Measurements from ENCODE around the gene CD101. TPM values are rescaled to one million over a fixed set of nuclear protein-coding genes. Genes with fewer than 3 reads are reported as not detected.

The CD101 gene
- total RNA-seq, 2 experiments from 2014 or later: not detected

DNA sequence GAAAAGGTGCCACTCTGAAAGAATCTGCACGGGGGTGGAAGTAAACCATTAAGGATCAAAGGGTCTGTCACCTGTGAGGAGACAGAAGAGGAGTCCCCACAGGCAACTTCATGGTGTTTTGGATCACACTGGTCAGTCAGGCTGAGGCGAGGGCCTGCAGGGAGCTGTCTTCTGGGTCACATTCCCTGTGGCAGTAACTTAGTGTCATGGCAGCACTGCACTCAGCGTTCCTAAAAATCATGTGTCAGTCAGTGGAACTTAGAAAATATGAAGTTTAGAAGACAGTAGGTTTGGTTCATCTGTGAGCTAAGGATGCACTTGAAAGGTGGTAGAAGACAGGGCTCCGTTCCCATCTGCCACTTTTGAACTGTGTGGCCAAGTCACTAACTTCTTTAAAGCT lies 43.5 kb upstream of the CD101 start:
- Histone ChIP-seq H3K27ac (ENCODE audit: low read depth, low read length, poor library complexity, severe bottlenecking) (no peak overlapping the region), H3K9me2 (ENCODE audit: insufficient read depth, low read length) (no peaks in the 10 kb centered on the region), H3K79me2 (ENCODE audit: insufficient read depth, low read depth, low read length) (no peaks in the 10 kb centered on the region), H3K9me3 (ENCODE audit: low read length) (no peaks in the 10 kb centered on the region), H3K36me3 (ENCODE audit: insufficient read depth, low read length) (no peaks in the 10 kb centered on the region), H2AFZ (ENCODE audit: low read length) (no peak overlapping the region), H3K4me3 (ENCODE audit: low read depth, low read length, poor library complexity, severe bottlenecking) (no peak overlapping the region), H3K4me2 (ENCODE audit: low read length) (no peak overlapping the region), H3K4me1 (ENCODE audit: insufficient read depth, low read length, poor library complexity, severe bottlenecking) (no peaks in the 10 kb centered on the region), H4K20me1 (ENCODE audit: insufficient read depth, low read length) (no peaks in the 10 kb centered on the region)
- CTCF ChIA-PET (ENCODE audit: unreplicated experiment): no interaction called here
- intact Hi-C loops (cut with micrococcal nuclease; ENCODE audit: unreplicated experiment): no loop called here
- DNase-seq (ENCODE audit: low spot score): no peak
- no TSS peak for BruUV-seq (replicated peaks)
- POLR2A ChIA-PET: no interaction called here
- TF ChIP-seq, protein P1, sequence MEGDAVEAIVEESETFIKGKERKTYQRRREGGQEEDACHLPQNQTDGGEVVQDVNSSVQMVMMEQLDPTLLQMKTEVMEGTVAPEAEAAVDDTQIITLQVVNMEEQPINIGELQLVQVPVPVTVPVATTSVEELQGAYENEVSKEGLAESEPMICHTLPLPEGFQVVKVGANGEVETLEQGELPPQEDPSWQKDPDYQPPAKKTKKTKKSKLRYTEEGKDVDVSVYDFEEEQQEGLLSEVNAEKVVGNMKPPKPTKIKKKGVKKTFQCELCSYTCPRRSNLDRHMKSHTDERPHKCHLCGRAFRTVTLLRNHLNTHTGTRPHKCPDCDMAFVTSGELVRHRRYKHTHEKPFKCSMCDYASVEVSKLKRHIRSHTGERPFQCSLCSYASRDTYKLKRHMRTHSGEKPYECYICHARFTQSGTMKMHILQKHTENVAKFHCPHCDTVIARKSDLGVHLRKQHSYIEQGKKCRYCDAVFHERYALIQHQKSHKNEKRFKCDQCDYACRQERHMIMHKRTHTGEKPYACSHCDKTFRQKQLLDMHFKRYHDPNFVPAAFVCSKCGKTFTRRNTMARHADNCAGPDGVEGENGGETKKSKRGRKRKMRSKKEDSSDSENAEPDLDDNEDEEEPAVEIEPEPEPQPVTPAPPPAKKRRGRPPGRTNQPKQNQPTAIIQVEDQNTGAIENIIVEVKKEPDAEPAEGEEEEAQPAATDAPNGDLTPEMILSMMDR (conservative IDR thresholded peaks at IDR 0.05; ENCODE audit: low read length): no peak

DNA sequence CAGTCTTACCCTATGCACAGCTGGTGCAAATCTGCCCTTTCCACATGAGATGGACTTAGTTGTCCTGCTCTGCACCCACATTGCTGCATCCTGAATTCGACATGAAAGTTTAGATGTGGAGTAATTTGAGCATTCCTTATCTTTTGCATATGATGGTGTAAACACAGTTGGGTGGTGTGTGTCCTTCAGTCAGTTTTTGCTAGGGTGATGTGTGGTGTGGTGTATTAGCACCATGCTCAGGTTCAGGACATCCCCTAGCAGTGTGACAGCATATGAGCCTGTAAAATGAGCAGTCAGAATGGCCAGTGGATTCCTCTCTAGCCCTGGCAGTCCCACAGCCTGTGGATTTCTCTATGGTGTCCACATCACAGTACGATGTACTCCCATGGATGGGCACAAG lies 42.6 kb upstream of the CD101 start:
- intact Hi-C loops (cut with micrococcal nuclease; ENCODE audit: unreplicated experiment): no loop called here
- no peaks in the 10 kb centered on the region for H3K9me3 ChIP-seq (ENCODE audit: low read length)
- TF ChIP-seq, protein P1 (conservative IDR thresholded peaks at IDR 0.05; ENCODE audit: low read length): no peak
- TF ChIP-seq EZH2phosphoT487 (IDR thresholded peaks at IDR 0.05; ENCODE audit: borderline replicate concordance, low read depth, low read length): no peak
- H2AFZ ChIP-seq (ENCODE audit: low read length): no peak overlapping the region
- no peak overlapping the region for H3K27ac ChIP-seq (ENCODE audit: low read depth, low read length, poor library complexity, severe bottlenecking)
- no peak overlapping the region for H3K4me2 ChIP-seq (ENCODE audit: low read length)
- H3K4me1 ChIP-seq (ENCODE audit: insufficient read depth, low read length, poor library complexity, severe bottlenecking): no peaks in the 10 kb centered on the region
- POLR2A ChIA-PET: no interaction called here
- no TSS peak for BruUV-seq (replicated peaks)
- H3K4me3 ChIP-seq (ENCODE audit: low read depth, low read length, poor library complexity, severe bottlenecking): no peak overlapping the region
- no peak for DNase-seq (ENCODE audit: low spot score)
- CTCF ChIA-PET (ENCODE audit: unreplicated experiment): no interaction called here
- H3K9me2 ChIP-seq (ENCODE audit: insufficient read depth, low read length): no peaks in the 10 kb centered on the region
- H3K36me3 ChIP-seq (ENCODE audit: insufficient read depth, low read length): no peaks in the 10 kb centered on the region
- no peaks in the 10 kb centered on the region for H4K20me1 ChIP-seq (ENCODE audit: insufficient read depth, low read length)
- H3K79me2 ChIP-seq (ENCODE audit: insufficient read depth, low read depth, low read length): no peaks in the 10 kb centered on the region

- no TSS peak for BruUV-seq (replicated peaks)
- H3K4me1 ChIP-seq (ENCODE audit: insufficient read depth, low read length, poor library complexity, severe bottlenecking): no peaks in the 10 kb centered on the region
- H2AFZ ChIP-seq (ENCODE audit: low read length): no peak overlapping the region
- H3K9me2 ChIP-seq (ENCODE audit: insufficient read depth, low read length): no peaks in the 10 kb centered on the region
- H3K9me3 ChIP-seq (ENCODE audit: low read length): no peaks in the 10 kb centered on the region
- no peak for DNase-seq (ENCODE audit: low spot score)
- TF ChIP-seq EZH2phosphoT487 (IDR thresholded peaks at IDR 0.05; ENCODE audit: borderline replicate concordance, low read depth, low read length): no peak
- TF ChIP-seq, protein P1 (conservative IDR thresholded peaks at IDR 0.05; ENCODE audit: low read length): no peak
- ChIA-PET POLR2A (interaction anchor here (0.6 kb wide), 1 partner anchor 130 kb away, joined by 3 read pairs; no protein-coding TSS in a partner anchor), CTCF (ENCODE audit: unreplicated experiment) (no interaction called here)
- H3K27ac ChIP-seq (ENCODE audit: low read depth, low read length, poor library complexity, severe bottlenecking): no peak overlapping the region
- H4K20me1 ChIP-seq (ENCODE audit: insufficient read depth, low read length): no peaks in the 10 kb centered on the region
- H3K79me2 ChIP-seq (ENCODE audit: insufficient read depth, low read depth, low read length): no peaks in the 10 kb centered on the region
- H3K36me3 ChIP-seq (ENCODE audit: insufficient read depth, low read length): no peaks in the 10 kb centered on the region
- no peak overlapping the region for H3K4me3 ChIP-seq (ENCODE audit: low read depth, low read length, poor library complexity, severe bottlenecking)
- H3K4me2 ChIP-seq (ENCODE audit: low read length): no peak overlapping the region
- intact Hi-C loops (cut with micrococcal nuclease; ENCODE audit: unreplicated experiment): no loop called here
These were observed 40.0 kb upstream of the CD101 start for GRCh38 chr1:116961606-116962005.
